ENCODE data around the gene ATP5MC2.

DNA sequence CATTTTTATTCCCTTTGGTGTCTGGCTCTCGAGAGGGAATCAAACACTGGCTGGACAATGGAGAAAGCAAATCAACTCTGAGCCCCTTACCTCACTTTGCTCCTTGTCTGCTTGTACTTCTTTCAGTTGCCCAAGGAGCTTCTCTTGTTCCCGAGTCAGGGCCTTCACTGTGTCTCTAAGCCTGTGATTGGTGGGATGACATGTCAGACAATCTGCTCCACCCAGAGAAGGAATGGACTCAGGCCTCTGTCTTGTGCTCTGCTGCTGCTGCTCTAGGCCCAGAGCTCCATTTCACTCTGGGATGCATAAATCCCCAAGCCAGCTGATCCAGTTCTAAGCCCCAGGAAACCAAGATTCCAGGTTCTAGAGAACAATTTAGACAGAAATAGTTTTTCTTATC is 43.8 kb upstream of the ATP5MC2 start:
- TF ChIP-seq, protein P1, sequence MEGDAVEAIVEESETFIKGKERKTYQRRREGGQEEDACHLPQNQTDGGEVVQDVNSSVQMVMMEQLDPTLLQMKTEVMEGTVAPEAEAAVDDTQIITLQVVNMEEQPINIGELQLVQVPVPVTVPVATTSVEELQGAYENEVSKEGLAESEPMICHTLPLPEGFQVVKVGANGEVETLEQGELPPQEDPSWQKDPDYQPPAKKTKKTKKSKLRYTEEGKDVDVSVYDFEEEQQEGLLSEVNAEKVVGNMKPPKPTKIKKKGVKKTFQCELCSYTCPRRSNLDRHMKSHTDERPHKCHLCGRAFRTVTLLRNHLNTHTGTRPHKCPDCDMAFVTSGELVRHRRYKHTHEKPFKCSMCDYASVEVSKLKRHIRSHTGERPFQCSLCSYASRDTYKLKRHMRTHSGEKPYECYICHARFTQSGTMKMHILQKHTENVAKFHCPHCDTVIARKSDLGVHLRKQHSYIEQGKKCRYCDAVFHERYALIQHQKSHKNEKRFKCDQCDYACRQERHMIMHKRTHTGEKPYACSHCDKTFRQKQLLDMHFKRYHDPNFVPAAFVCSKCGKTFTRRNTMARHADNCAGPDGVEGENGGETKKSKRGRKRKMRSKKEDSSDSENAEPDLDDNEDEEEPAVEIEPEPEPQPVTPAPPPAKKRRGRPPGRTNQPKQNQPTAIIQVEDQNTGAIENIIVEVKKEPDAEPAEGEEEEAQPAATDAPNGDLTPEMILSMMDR (IDR thresholded peaks at IDR 0.05), result no peak
- TF ChIP-seq TAF1 (IDR thresholded peaks at IDR 0.05; ENCODE audit: borderline replicate concordance, low read depth, low read length), result no peak
- no peak for TF ChIP-seq RCOR1 (IDR thresholded peaks at IDR 0.05; ENCODE audit: low read length)
- TF ChIP-seq FOXJ3 (CRISPR knock-in tag; IDR thresholded peaks at IDR 0.05), result no peak
- TF ChIP-seq TCF12 (IDR thresholded peaks at IDR 0.05), result no peak
- TF ChIP-seq POLR2AphosphoS5 (IDR thresholded peaks at IDR 0.05; ENCODE audit: low read depth, low read length), result no peak
- TF ChIP-seq, protein P2, sequence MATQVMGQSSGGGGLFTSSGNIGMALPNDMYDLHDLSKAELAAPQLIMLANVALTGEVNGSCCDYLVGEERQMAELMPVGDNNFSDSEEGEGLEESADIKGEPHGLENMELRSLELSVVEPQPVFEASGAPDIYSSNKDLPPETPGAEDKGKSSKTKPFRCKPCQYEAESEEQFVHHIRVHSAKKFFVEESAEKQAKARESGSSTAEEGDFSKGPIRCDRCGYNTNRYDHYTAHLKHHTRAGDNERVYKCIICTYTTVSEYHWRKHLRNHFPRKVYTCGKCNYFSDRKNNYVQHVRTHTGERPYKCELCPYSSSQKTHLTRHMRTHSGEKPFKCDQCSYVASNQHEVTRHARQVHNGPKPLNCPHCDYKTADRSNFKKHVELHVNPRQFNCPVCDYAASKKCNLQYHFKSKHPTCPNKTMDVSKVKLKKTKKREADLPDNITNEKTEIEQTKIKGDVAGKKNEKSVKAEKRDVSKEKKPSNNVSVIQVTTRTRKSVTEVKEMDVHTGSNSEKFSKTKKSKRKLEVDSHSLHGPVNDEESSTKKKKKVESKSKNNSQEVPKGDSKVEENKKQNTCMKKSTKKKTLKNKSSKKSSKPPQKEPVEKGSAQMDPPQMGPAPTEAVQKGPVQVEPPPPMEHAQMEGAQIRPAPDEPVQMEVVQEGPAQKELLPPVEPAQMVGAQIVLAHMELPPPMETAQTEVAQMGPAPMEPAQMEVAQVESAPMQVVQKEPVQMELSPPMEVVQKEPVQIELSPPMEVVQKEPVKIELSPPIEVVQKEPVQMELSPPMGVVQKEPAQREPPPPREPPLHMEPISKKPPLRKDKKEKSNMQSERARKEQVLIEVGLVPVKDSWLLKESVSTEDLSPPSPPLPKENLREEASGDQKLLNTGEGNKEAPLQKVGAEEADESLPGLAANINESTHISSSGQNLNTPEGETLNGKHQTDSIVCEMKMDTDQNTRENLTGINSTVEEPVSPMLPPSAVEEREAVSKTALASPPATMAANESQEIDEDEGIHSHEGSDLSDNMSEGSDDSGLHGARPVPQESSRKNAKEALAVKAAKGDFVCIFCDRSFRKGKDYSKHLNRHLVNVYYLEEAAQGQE (IDR thresholded peaks at IDR 0.05; ENCODE audit: low read depth, low read length), result no peak
- no peak for TF ChIP-seq YY1 (IDR thresholded peaks at IDR 0.05; ENCODE audit: low read depth)
- TF ChIP-seq, protein P3, sequence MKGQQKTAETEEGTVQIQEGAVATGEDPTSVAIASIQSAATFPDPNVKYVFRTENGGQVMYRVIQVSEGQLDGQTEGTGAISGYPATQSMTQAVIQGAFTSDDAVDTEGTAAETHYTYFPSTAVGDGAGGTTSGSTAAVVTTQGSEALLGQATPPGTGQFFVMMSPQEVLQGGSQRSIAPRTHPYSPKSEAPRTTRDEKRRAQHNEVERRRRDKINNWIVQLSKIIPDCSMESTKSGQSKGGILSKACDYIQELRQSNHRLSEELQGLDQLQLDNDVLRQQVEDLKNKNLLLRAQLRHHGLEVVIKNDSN (IDR thresholded peaks at IDR 0.05; ENCODE audit: borderline replicate concordance, low read depth), result no peak

All from SK-N-SH (cell line).